ENCODE data around the gene ITGB1BP2.

- TF ChIP-seq, protein P1, sequence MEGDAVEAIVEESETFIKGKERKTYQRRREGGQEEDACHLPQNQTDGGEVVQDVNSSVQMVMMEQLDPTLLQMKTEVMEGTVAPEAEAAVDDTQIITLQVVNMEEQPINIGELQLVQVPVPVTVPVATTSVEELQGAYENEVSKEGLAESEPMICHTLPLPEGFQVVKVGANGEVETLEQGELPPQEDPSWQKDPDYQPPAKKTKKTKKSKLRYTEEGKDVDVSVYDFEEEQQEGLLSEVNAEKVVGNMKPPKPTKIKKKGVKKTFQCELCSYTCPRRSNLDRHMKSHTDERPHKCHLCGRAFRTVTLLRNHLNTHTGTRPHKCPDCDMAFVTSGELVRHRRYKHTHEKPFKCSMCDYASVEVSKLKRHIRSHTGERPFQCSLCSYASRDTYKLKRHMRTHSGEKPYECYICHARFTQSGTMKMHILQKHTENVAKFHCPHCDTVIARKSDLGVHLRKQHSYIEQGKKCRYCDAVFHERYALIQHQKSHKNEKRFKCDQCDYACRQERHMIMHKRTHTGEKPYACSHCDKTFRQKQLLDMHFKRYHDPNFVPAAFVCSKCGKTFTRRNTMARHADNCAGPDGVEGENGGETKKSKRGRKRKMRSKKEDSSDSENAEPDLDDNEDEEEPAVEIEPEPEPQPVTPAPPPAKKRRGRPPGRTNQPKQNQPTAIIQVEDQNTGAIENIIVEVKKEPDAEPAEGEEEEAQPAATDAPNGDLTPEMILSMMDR (IDR thresholded peaks at IDR 0.05): no peak
- TF ChIP-seq POLR2AphosphoS5 (IDR thresholded peaks at IDR 0.05) (no peak), POLR2A (IDR thresholded peaks at IDR 0.05) (no peak)
Observed at GRCh38 chrX:71326394-71326793, 24.8 kb downstream of the ITGB1BP2 start.
